Ascending aorta (tissue), 2 donors: ENCODE results near the gene WDR70. TPM values are rescaled to one million over a fixed set of nuclear protein-coding genes. Genes with fewer than 3 reads are reported as not detected.

Experiments used
- DNase-seq, 2 donors: peaks; one replicate each; pipeline ENCODE4 v3.0.0-alpha.2; 2019; ENCODE audit warnings: low spot score in 2 of 2
- H3K27ac ChIP-seq, 2 donors: fragments of 200-600 bp; sonication (generic); one replicate each; pipeline ENCODE4 v1.5.1; 2016 to 2017; ENCODE audit warnings: mild to moderate bottlenecking in 1 of 2
- H3K27me3 ChIP-seq: fragments of 200-600 bp; sonication (generic); one replicate; pipeline ENCODE4 v1.5.1; 2017
- H3K36me3 ChIP-seq, 2 donors: fragments of 200-600 bp; sonication (generic); one replicate each; pipeline ENCODE4 v1.5.1; 2016
- H3K4me1 ChIP-seq, 2 donors: fragments of 200-600 bp; sonication (generic); one replicate each; pipeline ENCODE4 v1.5.1; 2016 to 2017; ENCODE audit warnings: mild to moderate bottlenecking in 1 of 2
- H3K4me3 ChIP-seq, 2 donors: fragments of 200-600 bp; sonication (generic); one replicate each; pipeline ENCODE4 v1.5.1; 2016 to 2017; ENCODE audit warnings: mild to moderate bottlenecking in 1 of 2
- H3K9me3 ChIP-seq, 2 donors: fragments of 200-600 bp; sonication (generic); one replicate each; pipeline ENCODE4 v1.5.1; 2016
- CTCF ChIP-seq, 3 experiments: fragments of 200-600 bp in 2 of 3; fragments of 450-650 bp in 1 of 3; sonication (generic) in 2 of 3; IDR thresholded peaks; one replicate each; pipeline ENCODE4 v1.5.1; 2016 to 2019; ENCODE audit warnings: antibody characterized with exemption in 3 of 3, mild to moderate bottlenecking in 1 of 3, moderate library complexity in 1 of 3
- intact Hi-C: fragments of 100-400 bp; cut with DNase I; formaldehyde crosslinking; loops from one replicate; pipeline ENCODE4 v1.15.1; 2023
- total RNA-seq: library from RNA; depleted of rRNA; stranded (reverse); fragments of >200 nt; gene quantifications from one replicate; pipeline ENCODE4 v1.1.0, GENCODE V29; 2016

Gene WDR70
- total RNA-seq, 1 donor from 2014 or later: 8.7 TPM

GRCh38 chr5:37417347-37417746 lies 38.2 kb downstream of the WDR70 start:
- no peak for DNase-seq
- no peak for TF ChIP-seq CTCF (IDR thresholded peaks at IDR 0.05)
- peaks cover 0 to 5% of the 10 kb centered on the region in 2 donors for H3K36me3 ChIP-seq

GRCh38 chr5:37424441-37424840 lies 45.3 kb downstream of the WDR70 start:
- Histone ChIP-seq H3K4me3 (no peak overlapping the region), H3K4me1 (no peaks in the 10 kb centered on the region), H3K27ac (no peak overlapping the region), H3K27me3 (no peaks in the 10 kb centered on the region), H3K36me3 (peaks cover 8 to 15% of the 10 kb centered on the region in 2 donors), H3K9me3 (no peaks in the 10 kb centered on the region)
- no peak for TF ChIP-seq CTCF (IDR thresholded peaks at IDR 0.05)
- intact Hi-C loops: no loop called here
- DNase-seq: no peak

More at GRCh38 chr5:37417347-37417746, 38.2 kb downstream of the WDR70 start:
- Histone ChIP-seq H3K4me3 (no peak overlapping the region), H3K4me1 (no peaks in the 10 kb centered on the region), H3K9me3 (no peaks in the 10 kb centered on the region), H3K27ac (no peak overlapping the region), H3K27me3 (no peaks in the 10 kb centered on the region)
- intact Hi-C loops: no loop called here

- intact Hi-C loops: no loop called here
- Histone ChIP-seq H3K4me3 (no peak overlapping the region), H3K9me3 (no peaks in the 10 kb centered on the region), H3K36me3 (peaks cover 8 to 15% of the 10 kb centered on the region in 2 donors), H3K27ac (no peak overlapping the region), H3K4me1 (no peaks in the 10 kb centered on the region), H3K27me3 (no peaks in the 10 kb centered on the region)
- DNase-seq: no peak
- TF ChIP-seq CTCF (IDR thresholded peaks at IDR 0.05): no peak
Measured at GRCh38 chr5:37428044-37428443, 48.9 kb downstream of the WDR70 start.

GRCh38 chr5:37435261-37435660 lies 56.1 kb downstream of the WDR70 start:
- no peak for TF ChIP-seq CTCF (IDR thresholded peaks at IDR 0.05)

GRCh38 chr5:37436146-37436934 lies 57.2 kb downstream of the WDR70 start:
- Histone ChIP-seq H3K27ac (no peak overlapping the region), H3K4me1 (no peaks in the 10 kb centered on the region), H3K4me3 (no peak overlapping the region), H3K27me3 (no peaks in the 10 kb centered on the region), H3K36me3 (peaks cover 0 to 10% of the 10 kb centered on the region in 2 donors), H3K9me3 (no peaks in the 10 kb centered on the region)
- DNase-seq: no peak
- no peak for TF ChIP-seq CTCF (IDR thresholded peaks at IDR 0.05)
- intact Hi-C loops: no loop called here

More at GRCh38 chr5:37435261-37435660, 56.1 kb downstream of the WDR70 start:
- peaks cover 0 to 10% of the 10 kb centered on the region in 2 donors for H3K36me3 ChIP-seq
- no peak for DNase-seq
- H3K4me3 ChIP-seq: no peak overlapping the region
- no peaks in the 10 kb centered on the region for H3K9me3 ChIP-seq
- intact Hi-C loops: no loop called here
- H3K27ac ChIP-seq: no peak overlapping the region
- H3K4me1 ChIP-seq: no peaks in the 10 kb centered on the region
- H3K27me3 ChIP-seq: no peaks in the 10 kb centered on the region
